IPS-20b (cell line): ENCODE results near the gene SLC9A9.

ENCODE experiments used
- H3K27ac ChIP-seq: one replicate; pipeline ENCODE4 v1.5.1; 2013; ENCODE audit warnings: low read length
- H3K27me3 ChIP-seq: 2 replicates; pipeline ENCODE4 v1.6.1; 2013; ENCODE audit warnings: mild to moderate bottlenecking, low read length, inconsistent platforms; ENCODE audit not compliant: insufficient read depth
- H3K36me3 ChIP-seq: 2 replicates; pipeline ENCODE4 v1.6.1; 2013; ENCODE audit warnings: low read depth, mild to moderate bottlenecking, inconsistent platforms, low read length, moderate library complexity; ENCODE audit not compliant: insufficient read depth
- H3K4me1 ChIP-seq: 2 replicates; pipeline ENCODE4 v1.6.1; 2013; ENCODE audit warnings: mild to moderate bottlenecking, control low read depth, inconsistent platforms, low read length, moderate library complexity; ENCODE audit not compliant: insufficient read depth
- H3K4me3 ChIP-seq: 2 replicates; pipeline ENCODE4 v1.5.1; 2013; ENCODE audit warnings: mild to moderate bottlenecking, low read length, inconsistent platforms
- H3K9ac ChIP-seq: 2 replicates; pipeline ENCODE4 v1.6.1; 2013; ENCODE audit warnings: low read depth, mild to moderate bottlenecking, inconsistent platforms, low read length, moderate library complexity
- H3K9me3 ChIP-seq: 2 replicates; pipeline ENCODE4 v1.6.1; 2013; ENCODE audit warnings: mild to moderate bottlenecking, low read depth, low read length, inconsistent platforms; ENCODE audit not compliant: insufficient read depth

SLC9A9 gene

GRCh38 chr3:143822798-143823197, 25.5 kb downstream of the SLC9A9 start:
- Histone ChIP-seq H3K9me3 (no peaks in the 10 kb centered on the region), H3K4me3 (no peak overlapping the region), H3K27ac (no peak overlapping the region), H3K36me3 (no peaks in the 10 kb centered on the region), H3K9ac (no peak overlapping the region), H3K27me3 (no peaks in the 10 kb centered on the region), H3K4me1 (no peaks in the 10 kb centered on the region)

GRCh38 chr3:143822374-143822773, 25.9 kb downstream of the SLC9A9 start:
- Histone ChIP-seq H3K27me3 (no peaks in the 10 kb centered on the region), H3K9me3 (no peaks in the 10 kb centered on the region), H3K27ac (no peak overlapping the region), H3K4me1 (no peaks in the 10 kb centered on the region), H3K4me3 (no peak overlapping the region), H3K36me3 (no peaks in the 10 kb centered on the region), H3K9ac (no peak overlapping the region)

GRCh38 chr3:143821862-143822261, 26.4 kb downstream of the SLC9A9 start:
- H3K4me1 ChIP-seq, result no peaks in the 10 kb centered on the region
- no peaks in the 10 kb centered on the region for H3K27me3 ChIP-seq
- H3K27ac ChIP-seq, result no peak overlapping the region

GRCh38 chr3:143820466-143821221, 27.6 kb downstream of the SLC9A9 start:
- no peak overlapping the region for H3K27ac ChIP-seq
- no peaks in the 10 kb centered on the region for H3K36me3 ChIP-seq
- H3K4me3 ChIP-seq, result no peak overlapping the region
- no peak overlapping the region for H3K9ac ChIP-seq
- H3K9me3 ChIP-seq, result no peaks in the 10 kb centered on the region
- no peaks in the 10 kb centered on the region for H3K4me1 ChIP-seq
- H3K27me3 ChIP-seq, result no peaks in the 10 kb centered on the region

More at GRCh38 chr3:143821862-143822261, 26.4 kb downstream of the SLC9A9 start:
- H3K4me3 ChIP-seq, result no peak overlapping the region
- no peak overlapping the region for H3K9ac ChIP-seq
- no peaks in the 10 kb centered on the region for H3K36me3 ChIP-seq
- H3K9me3 ChIP-seq, result no peaks in the 10 kb centered on the region

- Histone ChIP-seq H3K4me1 (no peaks in the 10 kb centered on the region), H3K4me3 (no peak overlapping the region), H3K36me3 (no peaks in the 10 kb centered on the region), H3K9ac (no peak overlapping the region), H3K27ac (no peak overlapping the region), H3K9me3 (no peaks in the 10 kb centered on the region), H3K27me3 (no peaks in the 10 kb centered on the region)
Measured at GRCh38 chr3:143819890-143820289, 28.4 kb downstream of the SLC9A9 start.

GRCh38 chr3:143814443-143814889, 33.8 kb downstream of the SLC9A9 start:
- no peak overlapping the region for H3K9ac ChIP-seq
- no peaks in the 10 kb centered on the region for H3K4me1 ChIP-seq
- H3K27ac ChIP-seq, result no peak overlapping the region
- no peaks in the 10 kb centered on the region for H3K27me3 ChIP-seq
- H3K9me3 ChIP-seq, result no peaks in the 10 kb centered on the region
- no peaks in the 10 kb centered on the region for H3K36me3 ChIP-seq
- H3K4me3 ChIP-seq, result no peak overlapping the region

- Histone ChIP-seq H3K9ac (no peak overlapping the region), H3K36me3 (no peaks in the 10 kb centered on the region), H3K4me3 (no peak overlapping the region), H3K27me3 (no peaks in the 10 kb centered on the region), H3K4me1 (no peaks in the 10 kb centered on the region), H3K9me3 (no peaks in the 10 kb centered on the region), H3K27ac (no peak overlapping the region)
Measured at GRCh38 chr3:143812481-143812880, 35.8 kb downstream of the SLC9A9 start.

GRCh38 chr3:143811602-143812001, 36.7 kb downstream of the SLC9A9 start:
- Histone ChIP-seq H3K9ac (no peak overlapping the region), H3K4me3 (no peak overlapping the region), H3K9me3 (no peaks in the 10 kb centered on the region), H3K27me3 (no peaks in the 10 kb centered on the region), H3K4me1 (peaks cover 3% of the 10 kb centered on the region; the same call in 1 of the 2 replicates), H3K27ac (no peak overlapping the region), H3K36me3 (no peaks in the 10 kb centered on the region)

GRCh38 chr3:143810953-143811265, 37.4 kb downstream of the SLC9A9 start:
- Histone ChIP-seq H3K4me3 (no peak overlapping the region), H3K4me1 (peaks cover 8% of the 10 kb centered on the region; the same call in 1 of the 2 replicates), H3K27me3 (no peaks in the 10 kb centered on the region), H3K27ac (no peak overlapping the region), H3K9me3 (no peaks in the 10 kb centered on the region), H3K9ac (no peak overlapping the region), H3K36me3 (no peaks in the 10 kb centered on the region)

GRCh38 chr3:143810166-143810952, 37.9 kb downstream of the SLC9A9 start:
- no peak overlapping the region for H3K27ac ChIP-seq
- H3K9ac ChIP-seq, result no peak overlapping the region
- H3K4me1 ChIP-seq, result peaks cover 8% of the 10 kb centered on the region; the same call in 1 of the 2 replicates
- no peaks in the 10 kb centered on the region for H3K27me3 ChIP-seq
- no peaks in the 10 kb centered on the region for H3K36me3 ChIP-seq
- no peak overlapping the region for H3K4me3 ChIP-seq
- no peaks in the 10 kb centered on the region for H3K9me3 ChIP-seq

- H3K4me1 ChIP-seq, result peaks cover 8% of the 10 kb centered on the region; the same call in 1 of the 2 replicates
Measured at GRCh38 chr3:143809121-143809621, 39.1 kb downstream of the SLC9A9 start.

GRCh38 chr3:143808030-143808429, 40.2 kb downstream of the SLC9A9 start:
- peaks cover 8% of the 10 kb centered on the region; the same call in 1 of the 2 replicates for H3K4me1 ChIP-seq
- H3K4me3 ChIP-seq, result no peak overlapping the region
- H3K9me3 ChIP-seq, result no peaks in the 10 kb centered on the region
- no peak overlapping the region for H3K9ac ChIP-seq
- no peaks in the 10 kb centered on the region for H3K36me3 ChIP-seq
- no peak overlapping the region for H3K27ac ChIP-seq
- no peaks in the 10 kb centered on the region for H3K27me3 ChIP-seq

More at GRCh38 chr3:143809121-143809621, 39.1 kb downstream of the SLC9A9 start:
- no peak overlapping the region for H3K27ac ChIP-seq
- H3K9me3 ChIP-seq, result no peaks in the 10 kb centered on the region
- no peak overlapping the region for H3K9ac ChIP-seq
- H3K36me3 ChIP-seq, result no peaks in the 10 kb centered on the region
- H3K27me3 ChIP-seq, result no peaks in the 10 kb centered on the region
- no peak overlapping the region for H3K4me3 ChIP-seq
